ENCODE data around the gene AKIRIN2.

AKIRIN2 gene

DNA sequence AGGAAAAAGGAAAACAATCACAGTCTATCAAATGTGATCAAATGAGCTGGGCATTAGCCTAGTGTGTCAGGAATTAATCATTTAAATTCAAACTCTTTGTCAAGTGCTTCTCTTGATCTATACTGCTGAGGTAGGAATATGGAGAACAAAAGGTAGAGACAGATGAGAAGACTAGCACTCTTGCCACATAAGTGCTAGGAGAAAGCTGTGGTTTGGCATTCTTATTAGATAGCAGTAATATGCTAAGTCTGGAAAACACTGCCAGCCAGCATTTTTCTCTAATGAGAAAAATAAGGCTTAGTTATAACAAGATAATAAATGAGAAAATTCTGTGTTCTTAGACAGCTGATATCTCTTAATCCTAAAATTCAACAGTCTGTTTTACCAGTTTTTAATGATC is 73.2 kb downstream of the AKIRIN2 start:
- Histone ChIP-seq H3K9me3 (ENCODE audit: insufficient read depth, low read length) (no peaks in the 10 kb centered on the region), H3K4me1 (ENCODE audit: insufficient read depth, insufficient read length) (no peaks in the 10 kb centered on the region), H3K27me3 (ENCODE audit: insufficient read depth, insufficient read length) (no peaks in the 10 kb centered on the region), H3K9ac (ENCODE audit: insufficient read length, low read depth) (no peak overlapping the region), H3K36me3 (ENCODE audit: insufficient read depth, insufficient read length, low read length) (peaks cover 12% of the 10 kb centered on the region), H3K4me3 (ENCODE audit: insufficient read length, low read depth) (no peak overlapping the region)
- no peak for DNase-seq (ENCODE audit: low read depth, low spot score)
- no peak for TF ChIP-seq SUZ12 (IDR thresholded peaks at IDR 0.05; ENCODE audit: extremely low read depth, insufficient read depth, insufficient read length)
- no peak for TF ChIP-seq ZNF274 (IDR thresholded peaks at IDR 0.05; ENCODE audit: low read depth, low read length)
- no peak for TF ChIP-seq YY1 (IDR thresholded peaks at IDR 0.05; ENCODE audit: insufficient read depth, insufficient read length)

- no peak for TF ChIP-seq SUZ12 (IDR thresholded peaks at IDR 0.05; ENCODE audit: extremely low read depth, insufficient read depth, insufficient read length)
- TF ChIP-seq ZNF274 (IDR thresholded peaks at IDR 0.05; ENCODE audit: low read depth, low read length): no peak
- no peak for TF ChIP-seq YY1 (IDR thresholded peaks at IDR 0.05; ENCODE audit: insufficient read depth, insufficient read length)
- no peak overlapping the region for H3K9ac ChIP-seq (ENCODE audit: insufficient read length, low read depth)
- no peaks in the 10 kb centered on the region for H3K4me1 ChIP-seq (ENCODE audit: insufficient read depth, insufficient read length)
- H3K9me3 ChIP-seq (ENCODE audit: insufficient read depth, low read length): no peaks in the 10 kb centered on the region
- H3K27me3 ChIP-seq (ENCODE audit: insufficient read depth, insufficient read length): no peaks in the 10 kb centered on the region
- no peak for DNase-seq (ENCODE audit: low read depth, low spot score)
- no peak overlapping the region for H3K4me3 ChIP-seq (ENCODE audit: insufficient read length, low read depth)
- H3K36me3 ChIP-seq (ENCODE audit: insufficient read depth, insufficient read length, low read length): peaks cover 16% of the 10 kb centered on the region
Observed at GRCh38 chr6:87628424-87628823, 73.6 kb downstream of the AKIRIN2 start.
